Suppressor macrophage (primary cell): ENCODE measurements around the gene ADK.

ENCODE experiments used
- DNase-seq, 4 experiments: peaks; one replicate each; pipeline ENCODE4 v3.0.0-alpha.2; 2020 to 2022

ADK gene

GRCh38 chr10:74752371-74753040 is 601.5 kb downstream of the ADK start:
- peak; percentile 33 to 83 (median 72) for DNase-seq

GRCh38 chr10:74753442-74754211 is 602.6 kb downstream of the ADK start:
- DNase-seq = peak; percentile 61 to 90 (median 78)

- DNase-seq = peak in 3 of 4 experiments; percentile 42 to 57 (median 45)
Observed at GRCh38 chr10:74754381-74754821, 603.4 kb downstream of the ADK start.

DNA sequence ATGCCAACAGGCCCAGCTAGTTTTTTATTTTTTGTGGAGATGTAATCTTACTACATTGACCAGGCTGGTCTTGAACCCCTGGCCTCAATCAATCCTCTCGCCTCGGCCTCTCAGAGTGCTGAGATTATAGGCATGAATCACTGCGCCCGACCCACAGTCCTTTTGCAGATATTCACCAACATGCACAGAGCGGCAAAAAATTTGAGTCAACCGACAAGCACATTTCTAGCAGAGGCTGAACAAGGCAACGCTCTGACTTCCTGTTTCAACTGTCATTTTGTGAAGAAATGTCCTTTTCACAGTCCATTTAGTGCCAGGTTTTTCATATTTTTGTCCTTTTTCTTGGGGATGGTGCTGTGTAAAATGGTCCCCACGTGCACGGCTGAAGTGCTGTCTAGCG is 604.3 kb downstream of the ADK start:
- peak; percentile 30 to 63 (median 59) for DNase-seq
